Upper lobe of left lung (tissue), 4 donors: Measurements from ENCODE around the gene CKAP2L.

Experiments
- EP300 ChIP-seq, 4 donors: sonication (generic); formaldehyde crosslinking; IDR thresholded peaks; one replicate each; pipeline ENCODE4 v1.5.1; 2017; ENCODE audit warnings: antibody characterized with exemption in 4 of 4, control low read depth in 2 of 4
- POLR2A ChIP-seq, 4 donors: fragments of 450-650 bp; IDR thresholded peaks; one replicate each; pipeline ENCODE4 v1.5.1; 2016 to 2017; ENCODE audit warnings: antibody characterized with exemption in 4 of 4, mild to moderate bottlenecking in 2 of 4
- POLR2AphosphoS5 ChIP-seq, 2 donors: sonication (generic); formaldehyde crosslinking; IDR thresholded peaks; one replicate each; pipeline ENCODE4 v1.5.1; 2017; ENCODE audit warnings: antibody characterized with exemption in 2 of 2
- TF ChIP-seq, protein P1 (sequence below), 6 experiments: fragments of 450-650 bp in 4 of 6; fragments of 200-600 bp in 2 of 6; sonication (generic) in 2 of 6; IDR thresholded peaks; one replicate each; pipeline ENCODE4 v1.5.1; 2016 to 2019; ENCODE audit warnings: antibody characterized with exemption in 6 of 6

DNA sequence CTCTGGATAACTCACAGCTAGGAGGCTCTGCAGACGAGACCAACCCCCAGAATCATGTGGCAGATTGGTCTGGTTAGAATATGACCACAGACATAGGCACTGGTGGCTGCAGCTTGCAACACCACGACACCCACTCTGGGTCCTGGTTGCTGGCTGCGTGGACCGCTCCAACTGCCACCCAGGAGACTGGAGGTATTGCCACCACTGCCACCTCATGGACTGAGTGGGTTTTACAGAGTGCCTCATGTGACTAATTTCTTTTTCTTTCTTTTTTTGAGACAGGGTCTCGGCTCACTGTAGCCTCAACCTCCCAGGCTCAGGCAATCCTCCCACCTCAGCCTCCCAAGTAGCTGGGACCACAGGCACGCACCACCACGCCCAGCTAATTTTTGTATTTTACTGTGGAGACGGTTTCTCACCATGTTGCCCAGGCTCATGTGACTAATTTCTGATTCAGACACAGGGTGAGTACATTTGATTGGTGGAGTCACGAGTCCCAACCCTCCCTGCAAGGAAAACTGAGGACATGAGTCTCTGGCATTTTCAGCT is 73.5 kb downstream of the CKAP2L start:
- TF ChIP-seq, protein P1, sequence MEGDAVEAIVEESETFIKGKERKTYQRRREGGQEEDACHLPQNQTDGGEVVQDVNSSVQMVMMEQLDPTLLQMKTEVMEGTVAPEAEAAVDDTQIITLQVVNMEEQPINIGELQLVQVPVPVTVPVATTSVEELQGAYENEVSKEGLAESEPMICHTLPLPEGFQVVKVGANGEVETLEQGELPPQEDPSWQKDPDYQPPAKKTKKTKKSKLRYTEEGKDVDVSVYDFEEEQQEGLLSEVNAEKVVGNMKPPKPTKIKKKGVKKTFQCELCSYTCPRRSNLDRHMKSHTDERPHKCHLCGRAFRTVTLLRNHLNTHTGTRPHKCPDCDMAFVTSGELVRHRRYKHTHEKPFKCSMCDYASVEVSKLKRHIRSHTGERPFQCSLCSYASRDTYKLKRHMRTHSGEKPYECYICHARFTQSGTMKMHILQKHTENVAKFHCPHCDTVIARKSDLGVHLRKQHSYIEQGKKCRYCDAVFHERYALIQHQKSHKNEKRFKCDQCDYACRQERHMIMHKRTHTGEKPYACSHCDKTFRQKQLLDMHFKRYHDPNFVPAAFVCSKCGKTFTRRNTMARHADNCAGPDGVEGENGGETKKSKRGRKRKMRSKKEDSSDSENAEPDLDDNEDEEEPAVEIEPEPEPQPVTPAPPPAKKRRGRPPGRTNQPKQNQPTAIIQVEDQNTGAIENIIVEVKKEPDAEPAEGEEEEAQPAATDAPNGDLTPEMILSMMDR (IDR thresholded peaks at IDR 0.05): peak; percentile 69 to 88 (median 86)
- TF ChIP-seq POLR2A (IDR thresholded peaks at IDR 0.05): peak in 1 of 4 donors; percentile 23
- TF ChIP-seq POLR2AphosphoS5 (IDR thresholded peaks at IDR 0.05): peak in 1 of 2 donors; percentile 22
- no peak for TF ChIP-seq EP300 (IDR thresholded peaks at IDR 0.05)
